Panc1 (cell line): ENCODE measurements around the gene PIH1D1. TPM values are rescaled to one million over a fixed set of nuclear protein-coding genes. Genes with fewer than 3 reads are reported as not detected.

Source experiments
- ATAC-seq: fragments of 200-7000 bp; cut with Tn5 transposase; 2 replicates; pipeline ENCODE4 v1.9.1; 2020; ENCODE audit warnings: mild to moderate bottlenecking, moderate library complexity
- BruUV-seq: library from RNA; stranded (reverse); fragments of 400-500 nt; replicated peaks from 2 replicates; lab custom pipeline; 2021; lab: Mats Ljungman, UMichigan
- CTCF ChIA-PET: fragments of 300-600 bp; sonication (Branson Sonifier 250); formaldehyde crosslinking; loops from one replicate; lab custom pipeline; 2022; ENCODE audit warnings: antibody characterized with exemption; lab: Charles Lee
- POLR2A ChIA-PET: fragments of 300-600 bp; sonication (Branson Sonifier 250); formaldehyde crosslinking; loops from one replicate; lab custom pipeline; 2022; ENCODE audit warnings: antibody characterized with exemption; lab: Charles Lee
- DNase-seq: peaks from one replicate; pipeline ENCODE4 v3.0.0-alpha.2; 2010; ENCODE audit warnings: low read depth, low spot score
- H3K27ac ChIP-seq: 2 replicates; pipeline ENCODE4 v1.5.1; 2011; ENCODE audit warnings: mild to moderate bottlenecking, low read length, inconsistent platforms
- H3K27me3 ChIP-seq: fragments of 200-500 bp; sonication (Bioruptor generic); 2 replicates; pipeline ENCODE4 v1.6.0; 2014; ENCODE audit warnings: low read length, inconsistent platforms; ENCODE audit not compliant: control insufficient read depth, insufficient read depth
- H3K36me3 ChIP-seq: fragments of 200-500 bp; sonication (Bioruptor generic); 2 replicates; pipeline ENCODE4 v1.5.1; 2014; ENCODE audit warnings: inconsistent platforms, mild to moderate bottlenecking, low read length, moderate library complexity; ENCODE audit not compliant: control insufficient read depth, insufficient read depth
- H3K4me1 ChIP-seq: 2 replicates; pipeline ENCODE4 v1.5.1; 2011; ENCODE audit warnings: inconsistent platforms, mild to moderate bottlenecking, low read length, moderate library complexity; ENCODE audit not compliant: control insufficient read depth, insufficient read depth
- H3K4me3 ChIP-seq, 2 experiments: 2 replicates each; pipeline ENCODE4 v1.5.1; 2011 to 2012; ENCODE audit warnings: low read depth in 2 of 2, low read length in 2 of 2, mild to moderate bottlenecking in 2 of 2, inconsistent platforms in 1 of 2, moderate library complexity in 1 of 2
- H3K9me3 ChIP-seq: fragments of 200-500 bp; sonication (Bioruptor generic); 2 replicates; pipeline ENCODE4 v1.5.1; 2014; ENCODE audit warnings: low read depth, mild to moderate bottlenecking, inconsistent platforms, low read length, moderate library complexity; ENCODE audit not compliant: control insufficient read depth, insufficient read depth
- CTCF ChIP-seq: fragments of 450-650 bp; IDR thresholded peaks from 2 replicates; pipeline ENCODE4 v1.5.1; 2017; ENCODE audit warnings: mild to moderate bottlenecking
- POLR2AphosphoS5 ChIP-seq: IDR thresholded peaks from 2 replicates; pipeline ENCODE4 v1.6.1; 2012; ENCODE audit warnings: mild to moderate bottlenecking, low read depth, low read length, moderate library complexity
- REST ChIP-seq, 2 experiments: IDR thresholded peaks; 2 replicates each; pipeline ENCODE4 v1.6.1; 2011 to 2012; ENCODE audit warnings: low read depth in 2 of 2, control low read depth in 1 of 2, low read length in 1 of 2, mild to moderate bottlenecking in 1 of 2, moderate library complexity in 1 of 2; ENCODE audit not compliant: insufficient read depth in 1 of 2
- SIN3A ChIP-seq: IDR thresholded peaks from 2 replicates; pipeline ENCODE4 v1.6.1; 2012; ENCODE audit warnings: low read depth, mild to moderate bottlenecking, low read length, moderate library complexity, borderline replicate concordance; ENCODE audit not compliant: insufficient read depth
- TCF7L2 ChIP-seq: IDR thresholded peaks from 2 replicates; pipeline ENCODE4 v1.6.1; 2011; ENCODE audit warnings: mild to moderate bottlenecking, low read depth, low read length, inconsistent platforms
- in situ Hi-C: cut with HindIII; loops from 2 replicates; pipeline ENCODE4 v1.10.0; 2016; ENCODE audit warnings: low sequenced_read_pairs, low pct_unique_long_range_greater_than_20kb
- intact Hi-C: fragments of 100-400 bp; cut with micrococcal nuclease; formaldehyde crosslinking; loops from one replicate; pipeline ENCODE4 v1.10.0; 2022; ENCODE audit not compliant: unreplicated experiment
- total RNA-seq: library from RNA; stranded (reverse); gene quantifications from one replicate; pipeline ENCODE4 v1.2.1, GENCODE V29; 2021; ENCODE audit not compliant: unreplicated experiment

Gene PIH1D1
- total RNA-seq, 1 experiment from 2014 or later, result 78.5 TPM

GRCh38 chr19:49442354-49442753, 9.3 kb downstream of the PIH1D1 start:
- intact Hi-C loops, result loop anchor here (5.0 kb wide), 1 partner anchor 50 kb away; no protein-coding TSS in a partner anchor
- POLR2A ChIA-PET, result interaction anchor here (0.7 kb wide), 1 partner anchor 138 kb away, joined by 9 read pairs; the partner anchor contains the start of gene NOSIP
- in situ Hi-C loops, result no loop called here

GRCh38 chr19:49441960-49442350, 9.7 kb downstream of the PIH1D1 start:
- Histone ChIP-seq H3K4me1 (no peaks in the 10 kb centered on the region; the same call in 1 of the 2 replicates), H3K27me3 (peaks cover 9% of the 10 kb centered on the region; the same call in 1 of the 2 replicates), H3K36me3 (no peaks in the 10 kb centered on the region), H3K4me3 (peak overlapping the region; percentile 61 to 62), H3K9me3 (no peaks in the 10 kb centered on the region), H3K27ac (no peak overlapping the region)
- TF ChIP-seq TCF7L2 (no peak), POLR2AphosphoS5 (no peak), CTCF (no peak)
- intact Hi-C loops, result loop anchor here (5.0 kb wide), 1 partner anchor 50 kb away; no protein-coding TSS in a partner anchor
- in situ Hi-C loops, result no loop called here
- BruUV-seq, result no TSS peak
- CTCF ChIA-PET, result interaction anchor here (0.6 kb wide), 1 partner anchor 54 kb away, joined by 3 read pairs; the partner anchor contains the start of gene KASH5
- DNase-seq (no peak), ATAC-seq (no peak)
- POLR2A ChIA-PET, result interaction anchor here (0.7 kb wide), 1 partner anchor 138 kb away, joined by 9 read pairs; the partner anchor contains the start of gene NOSIP

More at GRCh38 chr19:49442354-49442753, 9.3 kb downstream of the PIH1D1 start:
- BruUV-seq, result no TSS peak
- ATAC-seq, result no peak; the same call in 1 of the 2 replicates
- H3K4me1 ChIP-seq, result no peaks in the 10 kb centered on the region; the same call in 1 of the 2 replicates
- no peak for DNase-seq
- no peaks in the 10 kb centered on the region for H3K9me3 ChIP-seq
- no peak for TF ChIP-seq SIN3A
- TF ChIP-seq CTCF, result no peak
- TF ChIP-seq POLR2AphosphoS5, result no peak
- TF ChIP-seq TCF7L2, result no peak
- TF ChIP-seq REST (IDR thresholded peaks at IDR 0.05; ENCODE audit: insufficient read depth in 1 of 2, low read depth in 2 of 2, low read length in 1 of 2), result no peak
- no peak overlapping the region for H3K27ac ChIP-seq
- CTCF ChIA-PET, result no interaction called here
- no peaks in the 10 kb centered on the region for H3K36me3 ChIP-seq
- peak overlapping the region; percentile 61 to 62 for H3K4me3 ChIP-seq
- H3K27me3 ChIP-seq, result peaks cover 9% of the 10 kb centered on the region; the same call in 1 of the 2 replicates
